ENCODE measurements around the gene TPSB2. TPM values are rescaled to one million over a fixed set of nuclear protein-coding genes. Genes with fewer than 3 reads are reported as not detected.
"Not testable (repeated sequence)": the region's sequence is repeated elsewhere in the genome, so short reads cannot be mapped to it uniquely, and the experiment has no call there.

Gene TPSB2
- total and polyA plus RNA-seq, 9 of the 15 experiments (the other 6 are each of a cell fraction or from before 2014, with no cell fraction given): 0.18 TPM; not detected in 8

DNA sequence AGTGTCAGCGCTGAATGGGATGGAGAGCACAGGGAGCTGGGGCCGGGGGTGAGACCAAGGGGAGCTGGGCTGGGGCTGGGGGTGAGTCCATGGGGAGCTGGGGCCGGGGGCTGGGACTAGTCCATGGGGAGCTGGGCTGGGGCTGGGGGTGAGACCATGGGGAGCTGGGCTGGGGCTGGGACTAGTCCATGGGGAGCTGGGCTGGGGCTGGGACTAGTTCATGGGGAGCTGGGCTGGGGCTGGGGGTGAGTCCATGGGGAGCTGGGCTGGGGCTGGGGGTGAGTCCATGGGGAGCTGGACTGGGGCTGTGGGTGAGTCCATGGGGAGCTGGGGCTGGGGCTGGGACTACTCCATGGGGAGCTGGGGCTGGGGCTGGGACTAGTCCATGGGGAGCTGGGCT lies 24.8 kb upstream of the TPSB2 start:
- CTCF ChIA-PET (ENCODE audit: low intra/inter-chr PET ratio); BruUV-seq (replicated peaks); POLR2A ChIA-PET: not testable (repeated sequence)

DNA sequence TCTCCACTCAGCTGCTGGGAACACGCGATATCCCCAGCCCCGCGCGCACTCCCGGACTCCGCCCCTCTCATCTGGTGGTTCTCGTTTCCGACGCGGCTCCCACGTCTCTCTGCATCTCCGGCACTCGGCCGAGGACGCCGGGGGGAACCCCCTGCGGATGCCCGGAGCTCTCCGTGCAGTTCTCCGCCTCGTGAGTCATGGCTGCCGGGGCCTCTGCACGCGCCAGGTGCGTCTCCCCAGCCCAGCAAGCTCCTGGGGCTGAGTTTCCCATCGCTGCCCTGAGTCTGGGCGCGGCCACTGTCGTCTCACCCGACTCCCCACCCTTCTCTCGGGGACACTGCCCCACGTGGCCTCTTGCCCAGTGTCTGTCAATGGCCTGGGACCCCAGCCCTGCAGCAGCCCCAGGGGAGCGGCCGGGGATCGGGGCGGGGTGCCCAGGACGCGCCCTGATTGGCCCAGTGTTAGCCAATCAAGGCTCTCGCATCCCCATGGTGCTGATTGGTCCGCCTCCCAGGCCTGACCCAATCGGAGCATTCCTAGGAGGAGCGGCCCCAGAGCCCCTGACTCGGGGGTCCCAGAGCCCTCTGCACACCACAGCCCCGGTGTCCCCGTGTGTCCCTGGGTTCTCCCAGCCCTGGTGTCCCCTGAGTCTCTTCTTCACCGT lies 23.8 kb upstream of the TPSB2 start:
- H3K4me2 ChIP-seq (ENCODE audit: insufficient read depth, low read length); H4K20me1 ChIP-seq (replicated peaks; ENCODE audit: control insufficient read depth, insufficient read depth, low read length); CTCF ChIA-PET (ENCODE audit: low intra/inter-chr PET ratio); H3K79me2 ChIP-seq (ENCODE audit: control insufficient read depth, insufficient read depth, low read length); H3K9me1 ChIP-seq (ENCODE audit: control insufficient read depth, insufficient read depth, low read length); H3K9me3 ChIP-seq (replicated peaks; ENCODE audit: control insufficient read depth, insufficient read depth, low read depth, low read length); H3K36me3 ChIP-seq (ENCODE audit: control insufficient read depth, insufficient read depth, low read length); POLR2A ChIA-PET; H3K27ac ChIP-seq (ENCODE audit: extremely low read depth, low read depth, low read length); DNase-seq (ENCODE audit: extremely low read depth in 1 of 4, low spot score in 3 of 4); intact Hi-C loops (cut with micrococcal nuclease); in situ Hi-C loops (cut with MboI); H3K9ac ChIP-seq (ENCODE audit: insufficient read depth in 1 of 2, low read depth in 2 of 2, low read length in 2 of 2); H3K4me3 ChIP-seq; BruUV-seq (replicated peaks); FAIRE-seq; H2AFZ ChIP-seq (ENCODE audit: low read depth, low read length): not testable (repeated sequence)
- no CpG with 5 or more reads among the region's 47 CpGs for WGBS (ENCODE audit: insufficient coverage, low coverage, missing lambda C conversion rate)
- Histone ChIP-seq H3K27me3 (ENCODE audit: control insufficient read depth in 2 of 2, insufficient read depth in 2 of 2, low read length in 2 of 2) (peaks cover 0 to 16% of the 10 kb centered on the region in 2 experiments; a peak in 2 of 5 replicates), H3K4me1 (replicated peaks in 1 of 2; ENCODE audit: control insufficient read depth in 2 of 2, insufficient read depth in 2 of 2, low read length in 2 of 2) (peaks cover 0 to 22% of the 10 kb centered on the region in 2 experiments; a peak in 2 of 5 replicates)
- peak; percentile 88 for ATAC-seq

More for the DNA sequence above, 24.8 kb upstream of the TPSB2 start:
- H3K27ac ChIP-seq (ENCODE audit: extremely low read depth, low read depth, low read length); intact Hi-C loops (cut with micrococcal nuclease); H3K79me2 ChIP-seq (ENCODE audit: control insufficient read depth, insufficient read depth, low read length); DNase-seq (ENCODE audit: extremely low read depth in 1 of 4, low spot score in 3 of 4); H2AFZ ChIP-seq (ENCODE audit: low read depth, low read length); in situ Hi-C loops (cut with MboI); FAIRE-seq; H3K9me3 ChIP-seq (replicated peaks; ENCODE audit: control insufficient read depth, insufficient read depth, low read depth, low read length); H3K4me2 ChIP-seq (ENCODE audit: insufficient read depth, low read length); H3K9ac ChIP-seq (ENCODE audit: insufficient read depth in 1 of 2, low read depth in 2 of 2, low read length in 2 of 2); H3K36me3 ChIP-seq (ENCODE audit: control insufficient read depth, insufficient read depth, low read length); ATAC-seq; H3K4me3 ChIP-seq; H3K9me1 ChIP-seq (ENCODE audit: control insufficient read depth, insufficient read depth, low read length); H4K20me1 ChIP-seq (replicated peaks; ENCODE audit: control insufficient read depth, insufficient read depth, low read length): not testable (repeated sequence)
- Histone ChIP-seq H3K27me3 (ENCODE audit: control insufficient read depth in 2 of 2, insufficient read depth in 2 of 2, low read length in 2 of 2) (peaks cover 5 to 26% of the 10 kb centered on the region in 2 experiments; a peak in 3 of 5 replicates), H3K4me1 (replicated peaks in 1 of 2; ENCODE audit: control insufficient read depth in 2 of 2, insufficient read depth in 2 of 2, low read length in 2 of 2) (peaks cover 0 to 30% of the 10 kb centered on the region in 2 experiments; a peak in 2 of 5 replicates)
- WGBS (ENCODE audit: insufficient coverage, low coverage, missing lambda C conversion rate): no CpG with 5 or more reads among the region's 3 CpGs

Measured in K562 (cell line).